Erythroblast (primary cell): Measurements from ENCODE around the gene FOXN1.

Source experiments
- GATA1 ChIP-seq: IDR thresholded peaks from 2 replicates; pipeline ENCODE4 v1.6.1; 2011; ENCODE audit warnings: low read depth, mild to moderate bottlenecking, control low read depth, low read length, moderate library complexity
- POLR2A ChIP-seq: IDR thresholded peaks from 2 replicates; pipeline ENCODE4 v1.6.1; 2011; ENCODE audit warnings: mild to moderate bottlenecking, low read length

DNA sequence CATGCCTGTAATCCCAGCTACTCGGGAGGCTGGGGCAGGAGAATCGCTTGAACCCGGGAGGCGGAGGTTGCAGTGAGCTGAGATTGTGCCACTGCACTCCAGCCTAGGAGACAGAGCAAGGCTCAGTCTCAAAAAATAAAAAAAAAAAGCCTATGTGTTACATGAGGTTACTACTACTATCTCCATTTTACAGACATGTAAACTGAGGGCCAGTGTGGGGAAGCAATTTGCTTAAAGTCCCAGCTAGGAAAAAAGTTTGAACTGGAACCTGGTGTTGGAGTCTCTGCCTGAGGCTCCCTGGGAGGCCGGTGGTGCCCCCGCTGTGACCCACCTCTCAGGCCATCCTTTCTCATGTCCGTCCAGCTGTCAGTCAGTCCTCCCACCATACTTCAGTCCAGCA, 28.2 kb upstream of the FOXN1 start:
- no peak for TF ChIP-seq POLR2A
- no peak for TF ChIP-seq GATA1
